ENCODE measurements around the gene SLC5A10.

SLC5A10 gene

GRCh38 chr17:18976201-18976600, 24.2 kb downstream of the SLC5A10 start:
- no peak for TF ChIP-seq CTCF (conservative IDR thresholded peaks at IDR 0.05; ENCODE audit: low read depth, low read length)
- DNase-seq (ENCODE audit: low read depth) = no peak
- no peak overlapping the region for H3K4me3 ChIP-seq (ENCODE audit: low read length)

GRCh38 chr17:18977021-18977420, 25.1 kb downstream of the SLC5A10 start:
- H3K4me3 ChIP-seq (ENCODE audit: low read length) = no peak overlapping the region
- no peak for DNase-seq (ENCODE audit: low read depth)
- TF ChIP-seq CTCF (conservative IDR thresholded peaks at IDR 0.05; ENCODE audit: low read depth, low read length) = no peak

- H3K4me3 ChIP-seq (ENCODE audit: low read length) = no peak overlapping the region
- no peak for TF ChIP-seq CTCF (conservative IDR thresholded peaks at IDR 0.05; ENCODE audit: low read depth, low read length)
- no peak for DNase-seq (ENCODE audit: low read depth)
Observed at GRCh38 chr17:18977646-18978045, 25.7 kb downstream of the SLC5A10 start.

GRCh38 chr17:18978050-18978449, 26.1 kb downstream of the SLC5A10 start:
- no peak for TF ChIP-seq CTCF (conservative IDR thresholded peaks at IDR 0.05; ENCODE audit: low read depth, low read length)
- H3K4me3 ChIP-seq (ENCODE audit: low read length) = no peak overlapping the region
- DNase-seq (ENCODE audit: low read depth) = no peak

- no peak for DNase-seq (ENCODE audit: low read depth)
- no peak for TF ChIP-seq CTCF (conservative IDR thresholded peaks at IDR 0.05; ENCODE audit: low read depth, low read length)
- H3K4me3 ChIP-seq (ENCODE audit: low read length) = no peak overlapping the region
Observed at GRCh38 chr17:18978655-18979054, 26.7 kb downstream of the SLC5A10 start.

- TF ChIP-seq CTCF (conservative IDR thresholded peaks at IDR 0.05; ENCODE audit: low read depth, low read length) = no peak
- DNase-seq (ENCODE audit: low read depth) = no peak
Observed at GRCh38 chr17:18980682-18981334, 28.8 kb downstream of the SLC5A10 start.

GRCh38 chr17:18981335-18981641, 29.3 kb downstream of the SLC5A10 start:
- H3K4me3 ChIP-seq (ENCODE audit: low read length) = no peak overlapping the region
- TF ChIP-seq CTCF (conservative IDR thresholded peaks at IDR 0.05; ENCODE audit: low read depth, low read length) = no peak
- no peak for DNase-seq (ENCODE audit: low read depth)

More at GRCh38 chr17:18980682-18981334, 28.8 kb downstream of the SLC5A10 start:
- H3K4me3 ChIP-seq (ENCODE audit: low read length) = no peak overlapping the region

Measured in retinal pigment epithelial cell (primary cell).